H7 (cell line): Measurements from ENCODE around the gene MAN2A2. TPM values are rescaled to one million over a fixed set of nuclear protein-coding genes. Genes with fewer than 3 reads are reported as not detected.
A peak's percentile ranks its signal among the peaks of the same experiment; 100 is the strongest.

Source experiments
- DNase-seq: peaks from one replicate; pipeline ENCODE4 v3.0.0; 2012
- H3K27me3 ChIP-seq: 2 replicates; pipeline ENCODE4 v1.6.0; 2011; ENCODE audit warnings: mild to moderate bottlenecking, low read length; ENCODE audit not compliant: control insufficient read depth, insufficient read depth
- H3K36me3 ChIP-seq: replicated peaks from 2 replicates; pipeline ENCODE4 v1.5.1; 2011; ENCODE audit warnings: low read length; ENCODE audit not compliant: control insufficient read depth, insufficient read depth
- H3K4me3 ChIP-seq: 2 replicates; pipeline ENCODE4 v1.5.1; 2011; ENCODE audit warnings: low read depth, mild to moderate bottlenecking, control low read depth, low read length, moderate library complexity; ENCODE audit not compliant: insufficient read depth
- total RNA-seq: library from RNA; depleted of rRNA; stranded (reverse); fragments of >200 nt; shearing (Covaris generic); gene quantifications from 2 replicates; pipeline ENCODE4 v1.2.3, GENCODE V29; 2014; rRNA removed

The MAN2A2 gene
- total RNA-seq, result 7.4 and 11.6 TPM in 2 replicates

DNA sequence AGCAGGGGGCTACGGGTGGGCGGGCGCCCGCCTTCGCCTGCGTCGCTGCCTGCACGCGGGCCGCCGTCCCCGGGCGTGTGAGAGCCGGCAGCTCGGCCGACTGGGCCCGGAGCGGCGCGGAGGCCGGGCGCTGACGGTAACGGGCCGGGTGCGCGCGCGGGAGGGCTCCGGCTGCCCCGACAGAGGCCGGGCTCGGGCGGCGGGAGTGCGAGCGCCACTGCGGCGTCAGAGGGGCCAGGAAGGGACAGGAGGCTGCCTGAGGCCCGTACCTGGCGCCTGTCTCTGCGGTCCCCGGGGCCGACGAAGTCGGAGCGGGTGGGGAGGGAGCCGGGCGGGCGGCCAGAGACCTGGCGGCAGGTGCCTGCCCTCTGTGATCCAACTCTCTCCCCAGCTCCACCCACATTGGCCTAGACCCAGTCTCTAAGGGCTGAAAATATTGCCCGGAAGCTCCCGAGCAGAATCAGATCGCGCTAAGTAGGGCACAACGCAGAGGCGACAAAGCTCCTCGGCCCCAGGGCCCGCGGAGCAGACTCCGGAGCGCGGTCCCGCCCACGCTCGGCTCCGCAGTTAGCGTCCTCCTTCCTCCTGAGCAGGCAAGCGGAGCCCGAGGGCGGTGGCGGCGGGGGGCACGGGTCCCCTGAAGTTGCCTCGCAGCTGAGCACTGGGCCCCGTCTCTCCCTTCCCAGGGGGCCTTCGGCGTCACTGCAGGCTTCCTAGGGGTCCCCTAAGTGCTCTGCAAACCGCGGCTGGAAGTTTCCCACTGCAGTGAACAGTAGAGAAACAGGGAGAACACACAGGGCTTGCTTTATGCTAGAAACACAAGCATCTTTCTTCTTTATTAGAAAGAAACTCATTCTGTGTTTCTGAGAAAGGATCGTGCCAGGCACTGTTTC lies at the start of gene MAN2A2:
TSS of gene MAN2A2 (plus strand) at position 463 of the 893 bp plus-strand sequence. CDS start 906 bp downstream, outside the sequence.
- DNase-seq, result peak; percentile 91
- Histone ChIP-seq H3K36me3 (peaks cover 1% of the 10 kb centered on the region), H3K4me3 (peak within 1 kb of the TSS; percentile 76), H3K27me3 (peaks cover 11% of the 10 kb centered on the region)

DNA sequence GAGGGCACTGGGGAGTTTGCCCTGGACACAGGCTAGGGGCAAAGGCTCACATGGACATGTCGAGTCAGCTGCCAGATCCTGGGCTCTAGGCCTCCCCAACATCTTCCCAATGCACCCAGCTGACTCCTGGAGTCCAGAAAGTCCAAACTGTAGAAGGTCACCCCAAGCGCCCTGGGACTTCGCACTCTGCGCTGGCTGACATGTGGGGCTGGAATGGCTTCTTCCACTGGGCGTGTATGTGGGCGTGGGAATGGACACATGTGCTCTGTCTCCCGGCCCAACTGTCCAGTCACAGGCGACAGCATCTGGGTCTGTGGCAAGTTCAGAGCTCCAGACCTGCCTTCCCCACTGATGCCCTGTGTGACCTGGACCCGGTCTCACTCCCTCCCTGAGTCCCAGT lies 48.0 kb upstream of the MAN2A2 start:
- H3K27me3 ChIP-seq, result no peaks in the 10 kb centered on the region
- H3K4me3 ChIP-seq, result no peak overlapping the region
- no peak for DNase-seq
- no peaks in the 10 kb centered on the region for H3K36me3 ChIP-seq

DNA sequence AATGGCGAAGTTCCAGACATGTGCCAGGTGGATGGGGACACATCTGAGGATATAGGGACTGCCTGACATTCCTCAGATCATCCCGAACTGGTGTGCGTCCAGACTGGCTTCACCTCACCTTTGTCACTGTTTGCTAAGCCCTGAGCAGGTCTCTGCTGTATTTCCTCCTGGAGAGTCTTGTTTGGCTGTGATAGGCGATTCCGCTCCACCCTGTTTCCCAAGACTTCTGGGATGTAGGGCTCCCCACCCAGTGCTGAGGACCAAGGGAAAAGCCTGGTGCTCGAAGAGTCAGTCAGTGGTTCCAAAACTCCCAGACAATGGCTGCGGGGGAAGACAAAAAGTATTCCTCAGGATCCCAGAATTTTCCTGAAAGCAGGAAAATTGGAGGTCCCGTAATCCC lies 45.8 kb upstream of the MAN2A2 start:
- DNase-seq, result no peak
- H3K4me3 ChIP-seq, result no peak overlapping the region
- no peaks in the 10 kb centered on the region for H3K27me3 ChIP-seq
- no peaks in the 10 kb centered on the region for H3K36me3 ChIP-seq

DNA sequence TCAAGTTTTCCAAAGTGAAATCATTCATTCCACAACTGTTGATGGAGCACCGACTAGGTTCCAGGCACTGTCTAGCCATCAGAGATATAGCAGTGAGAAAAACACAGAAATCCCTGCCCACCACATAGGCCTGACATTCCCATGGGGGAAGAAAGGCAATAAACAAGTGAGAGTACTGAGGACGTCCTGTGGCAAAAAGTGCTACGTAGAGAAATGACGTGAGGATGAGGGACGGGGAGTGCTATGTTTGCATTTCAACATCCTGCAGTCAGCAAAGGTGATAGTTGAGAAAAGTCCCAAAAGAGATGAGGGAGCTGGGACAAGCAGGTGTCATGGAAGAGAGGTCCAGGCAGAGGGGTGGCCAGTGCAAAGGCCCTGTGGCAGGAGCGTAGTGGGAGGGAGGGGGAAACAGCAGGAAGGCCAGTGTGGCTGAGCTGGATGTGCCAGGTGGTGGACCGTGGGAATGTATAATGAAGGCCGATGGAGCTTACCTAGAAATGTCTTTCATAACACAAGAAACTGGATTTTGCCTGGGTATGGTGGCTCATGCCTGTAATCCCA lies 45.1 kb upstream of the MAN2A2 start:
- Histone ChIP-seq H3K4me3 (no peak overlapping the region), H3K27me3 (no peaks in the 10 kb centered on the region)
- DNase-seq, result no peak

DNA sequence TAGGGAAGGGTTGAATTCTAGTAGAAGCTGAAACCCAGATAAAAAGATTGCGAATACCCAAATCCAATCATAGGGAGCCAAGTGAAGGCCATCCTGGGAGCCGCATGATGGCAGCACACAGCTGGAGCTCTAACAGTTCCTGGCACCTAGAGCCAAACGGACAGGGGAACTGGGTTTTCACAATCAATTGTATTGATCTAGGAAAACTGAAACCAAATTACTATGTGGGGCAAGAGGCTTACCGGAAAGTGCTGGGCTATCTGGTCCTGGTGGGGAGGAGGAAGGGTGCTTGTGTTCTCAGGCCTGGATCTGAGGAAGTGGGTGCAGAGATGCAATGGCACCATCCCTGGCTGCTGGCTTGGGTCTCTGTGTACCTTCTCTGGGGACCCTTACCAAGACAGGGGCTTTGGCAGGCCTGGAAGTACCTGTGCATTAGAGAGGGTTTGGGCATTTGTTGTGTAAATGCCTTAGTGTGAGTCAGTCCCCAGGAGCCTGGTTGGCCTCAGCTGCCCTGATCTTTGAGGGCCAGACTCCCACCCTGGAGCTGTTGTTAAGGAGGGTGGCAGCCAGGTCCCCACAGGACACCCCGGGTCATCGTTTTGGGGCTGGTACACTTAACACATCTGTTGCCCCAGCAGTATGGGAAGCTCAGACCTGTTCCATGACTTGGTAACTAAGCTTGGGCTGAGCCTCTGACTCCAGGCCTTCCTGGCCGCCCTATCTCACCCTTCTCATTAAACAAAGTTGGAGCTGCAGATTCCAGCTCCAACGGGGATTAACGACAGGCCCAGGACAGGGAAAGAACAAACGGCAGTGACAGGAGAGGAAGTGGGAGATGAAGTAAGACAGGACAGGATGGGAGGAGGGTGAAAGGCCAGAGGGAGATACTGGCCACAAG lies 43.6 kb upstream of the MAN2A2 start:
- peak; percentile 78 for DNase-seq
- Histone ChIP-seq H3K4me3 (no peak overlapping the region), H3K27me3 (no peaks in the 10 kb centered on the region), H3K36me3 (no peaks in the 10 kb centered on the region)

More for the DNA sequence above, 45.1 kb upstream of the MAN2A2 start:
- H3K36me3 ChIP-seq, result no peaks in the 10 kb centered on the region

DNA sequence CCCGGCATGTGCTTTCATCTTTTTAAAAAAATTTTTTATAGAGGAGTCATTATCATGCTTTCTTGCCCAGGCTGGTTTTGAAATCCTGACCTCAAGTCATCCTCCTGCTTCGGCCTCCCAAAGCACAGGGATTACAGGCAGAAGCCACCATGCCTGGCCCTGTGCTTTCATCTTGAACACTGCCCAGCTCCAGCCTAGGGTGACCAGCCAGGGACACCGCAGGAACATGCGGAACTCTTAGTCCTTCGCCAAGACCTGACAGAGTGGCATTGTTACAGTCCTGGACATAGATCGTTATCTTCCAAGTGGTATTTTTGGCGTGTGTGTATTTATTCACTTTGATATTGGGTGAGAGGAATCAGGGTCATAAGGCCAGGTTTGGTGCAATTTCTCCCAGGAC lies 42.7 kb upstream of the MAN2A2 start:
- H3K4me3 ChIP-seq, result no peak overlapping the region
- H3K36me3 ChIP-seq, result no peaks in the 10 kb centered on the region
- DNase-seq, result no peak
- no peaks in the 10 kb centered on the region for H3K27me3 ChIP-seq

DNA sequence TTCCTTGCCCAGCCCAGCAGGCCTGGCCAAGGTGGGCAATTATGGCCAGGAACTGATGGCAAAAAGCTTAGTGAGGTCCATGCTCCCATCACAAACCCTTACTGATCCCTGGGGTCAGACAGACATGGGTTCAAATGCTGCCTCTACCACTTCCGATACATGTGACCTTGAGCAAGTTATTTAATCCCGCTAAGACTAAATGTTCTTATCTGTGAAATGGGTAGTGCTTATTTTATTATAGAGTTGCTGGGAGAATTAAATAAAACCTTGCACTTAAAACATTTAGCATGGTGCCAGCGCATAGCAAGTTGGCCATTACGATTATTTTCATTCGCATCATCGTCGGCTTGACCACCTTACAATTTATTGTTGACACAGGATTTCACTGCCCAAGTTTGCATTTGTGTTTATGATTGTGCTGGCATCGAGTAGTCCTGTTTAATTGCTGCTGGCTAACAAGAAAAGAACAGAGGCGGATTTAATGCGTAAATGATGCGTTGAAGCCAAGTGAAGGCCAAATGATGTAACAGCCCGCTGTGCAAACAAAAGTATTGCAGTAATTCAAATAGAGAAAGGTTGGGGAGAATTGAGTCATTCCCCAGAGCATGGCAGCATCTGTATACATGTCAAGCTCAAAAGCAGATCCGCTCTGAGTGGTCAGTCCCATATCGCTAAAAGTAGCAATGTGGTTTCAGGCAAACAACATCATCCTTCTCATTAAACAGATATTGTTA lies 42.0 kb upstream of the MAN2A2 start:
- Histone ChIP-seq H3K36me3 (no peaks in the 10 kb centered on the region), H3K27me3 (no peaks in the 10 kb centered on the region), H3K4me3 (no peak overlapping the region)
- DNase-seq, result no peak

DNA sequence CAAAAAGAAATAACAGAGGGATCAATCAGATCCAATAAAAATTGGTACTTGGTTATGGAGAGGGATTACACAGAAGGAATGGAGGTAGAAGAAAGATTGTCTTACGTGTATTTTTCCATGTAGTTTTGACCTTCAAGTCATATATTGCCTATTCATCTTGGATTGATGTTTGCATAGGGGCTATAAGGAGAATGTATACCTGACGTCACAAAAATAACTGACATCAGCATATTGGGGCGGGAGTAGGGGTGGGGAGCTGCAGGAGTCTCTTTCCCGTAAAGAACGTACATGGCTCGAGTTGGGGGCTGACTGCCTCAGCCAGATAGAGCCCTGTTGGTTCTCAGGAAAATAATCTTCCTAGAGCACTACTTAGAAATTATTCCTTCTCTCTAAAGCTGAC lies 40.6 kb upstream of the MAN2A2 start:
- H3K27me3 ChIP-seq, result no peaks in the 10 kb centered on the region
- H3K4me3 ChIP-seq, result no peak overlapping the region
- no peak for DNase-seq
- no peaks in the 10 kb centered on the region for H3K36me3 ChIP-seq

DNA sequence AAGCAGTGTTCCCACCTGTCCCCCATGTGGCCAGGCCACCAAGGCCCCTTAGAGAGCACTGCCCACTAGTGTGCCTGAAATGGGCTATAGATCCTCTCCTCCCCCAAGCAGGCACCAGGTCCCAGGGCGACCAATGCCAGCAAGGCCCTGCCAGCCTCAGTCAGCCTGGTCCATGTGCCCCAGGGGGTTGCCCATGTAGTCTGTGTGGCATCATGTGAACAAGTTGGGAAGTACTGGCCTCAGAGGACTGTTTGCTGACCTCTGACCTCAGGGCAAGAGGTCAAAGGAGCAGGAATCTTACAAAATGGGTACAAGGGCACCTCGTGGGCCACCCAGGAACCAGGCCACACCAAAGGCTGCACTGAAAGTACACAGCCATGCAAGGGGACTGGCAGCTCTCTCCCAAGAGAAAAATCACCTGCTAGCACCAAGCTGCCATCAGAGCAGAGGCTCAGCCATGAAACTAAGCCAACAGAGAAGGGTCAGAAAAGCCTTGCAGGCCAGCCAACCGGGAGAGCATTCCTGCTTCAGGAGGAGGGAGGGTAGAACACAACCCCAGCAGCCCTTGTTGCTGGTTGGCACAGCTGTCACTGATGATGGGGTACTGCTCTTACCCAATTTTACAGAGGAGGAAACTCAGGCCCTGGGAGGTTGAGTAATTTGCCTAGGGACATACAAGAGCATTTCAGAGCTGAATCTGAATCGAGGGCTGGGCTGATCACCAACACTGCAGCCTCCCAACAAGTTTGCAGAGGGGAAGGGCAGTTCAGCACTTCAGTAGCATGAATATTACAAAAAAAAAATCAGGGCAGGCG lies 39.9 kb upstream of the MAN2A2 start:
- no peaks in the 10 kb centered on the region for H3K36me3 ChIP-seq
- DNase-seq, result no peak

DNA sequence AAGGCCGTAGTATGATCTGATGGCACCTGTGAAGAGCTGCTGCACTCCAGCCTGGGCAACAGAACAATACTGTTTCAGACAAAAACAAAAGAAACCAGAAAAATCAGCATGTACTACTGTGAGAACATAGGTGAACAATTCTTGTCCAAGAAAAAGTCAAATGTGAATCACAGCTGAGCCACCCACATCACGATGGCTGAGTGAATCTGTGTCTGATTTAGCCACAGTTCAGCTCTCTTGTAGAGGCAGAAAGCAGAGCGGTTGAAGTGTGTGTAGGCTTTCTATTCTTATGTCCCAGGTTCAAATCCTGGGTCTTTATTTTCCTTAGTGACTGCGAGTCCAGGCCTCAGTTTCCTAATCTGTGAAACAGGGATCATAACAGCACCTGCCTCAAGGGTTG lies 39.1 kb upstream of the MAN2A2 start:
- DNase-seq, result no peak
- H3K36me3 ChIP-seq, result no peaks in the 10 kb centered on the region
- H3K4me3 ChIP-seq, result no peak overlapping the region
- H3K27me3 ChIP-seq, result no peaks in the 10 kb centered on the region

More for the DNA sequence above, 39.9 kb upstream of the MAN2A2 start:
- Histone ChIP-seq H3K4me3 (no peak overlapping the region), H3K27me3 (no peaks in the 10 kb centered on the region)

DNA sequence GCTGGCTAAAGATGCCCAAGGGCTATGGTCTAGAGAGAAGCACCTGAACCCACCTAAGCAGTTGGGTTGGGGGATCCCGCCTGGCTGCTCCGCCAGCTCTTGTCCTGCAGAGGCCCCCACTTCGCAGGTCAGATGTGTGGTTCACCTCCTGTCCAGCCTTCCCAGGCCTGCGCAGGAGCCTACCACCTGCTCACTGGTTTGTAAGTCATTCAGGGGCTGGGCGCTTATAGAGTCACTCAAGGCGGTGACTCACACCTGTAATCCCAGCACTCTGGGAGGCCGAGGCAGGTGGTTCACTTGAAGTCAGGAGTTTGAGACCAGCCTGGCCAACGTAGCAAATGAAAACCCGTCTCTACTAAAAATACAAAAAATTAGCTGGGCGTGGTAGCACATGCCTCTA lies 38.6 kb upstream of the MAN2A2 start:
- no peaks in the 10 kb centered on the region for H3K27me3 ChIP-seq
- H3K36me3 ChIP-seq, result no peaks in the 10 kb centered on the region
- no peak overlapping the region for H3K4me3 ChIP-seq
- peak; percentile 56 for DNase-seq

DNA sequence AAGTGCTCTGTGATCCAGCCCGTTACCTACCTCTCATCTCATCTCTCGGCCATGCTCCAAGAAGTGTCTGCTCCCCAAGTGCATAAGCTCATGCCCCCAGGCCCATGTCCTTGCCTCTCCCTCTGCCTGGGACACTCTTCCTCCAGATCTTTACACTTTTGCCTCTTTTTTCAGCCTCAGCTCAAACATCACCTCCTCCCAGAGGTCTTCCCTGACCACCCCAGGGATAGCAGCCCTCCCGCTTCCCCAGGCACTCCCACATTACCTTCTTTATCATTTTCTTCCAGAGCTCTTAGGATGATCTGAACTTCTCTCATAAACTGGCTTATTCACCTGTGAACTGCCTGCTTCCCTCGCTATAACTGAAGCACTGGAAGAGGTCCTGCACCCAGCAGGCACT lies 37.4 kb upstream of the MAN2A2 start:
- DNase-seq, result no peak
- Histone ChIP-seq H3K27me3 (no peaks in the 10 kb centered on the region), H3K4me3 (no peak overlapping the region), H3K36me3 (no peaks in the 10 kb centered on the region)

DNA sequence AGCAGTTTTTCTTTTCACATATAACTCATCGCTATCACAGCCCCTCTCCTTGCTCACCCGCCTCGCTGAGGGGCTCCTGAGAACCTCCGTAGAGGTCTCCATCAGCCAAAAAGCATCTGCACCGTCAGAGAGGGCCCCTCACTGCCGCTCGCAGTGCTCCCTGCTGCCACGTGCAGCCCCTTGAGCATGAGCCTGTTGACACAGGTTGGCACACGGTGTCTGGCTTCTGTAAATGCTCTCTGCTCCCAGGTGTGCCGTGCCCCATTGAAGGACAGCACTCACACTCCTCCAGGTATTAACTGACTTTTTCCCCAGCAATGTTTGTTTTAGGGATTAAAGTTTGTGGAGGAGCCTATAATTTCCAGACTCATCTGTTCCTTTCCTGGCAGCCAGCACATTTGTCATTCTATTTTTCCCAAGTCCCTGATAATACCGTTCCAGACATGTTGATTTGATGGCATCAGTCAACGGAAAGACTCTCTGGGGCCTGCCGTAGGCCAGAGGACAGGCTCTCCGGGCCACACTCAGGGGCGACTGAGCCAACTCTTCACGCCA lies 36.9 kb upstream of the MAN2A2 start:
- Histone ChIP-seq H3K4me3 (no peak overlapping the region), H3K27me3 (no peaks in the 10 kb centered on the region), H3K36me3 (no peaks in the 10 kb centered on the region)
- no peak for DNase-seq
